ENCODE measurements around the gene GSE1.

Gene GSE1

DNA sequence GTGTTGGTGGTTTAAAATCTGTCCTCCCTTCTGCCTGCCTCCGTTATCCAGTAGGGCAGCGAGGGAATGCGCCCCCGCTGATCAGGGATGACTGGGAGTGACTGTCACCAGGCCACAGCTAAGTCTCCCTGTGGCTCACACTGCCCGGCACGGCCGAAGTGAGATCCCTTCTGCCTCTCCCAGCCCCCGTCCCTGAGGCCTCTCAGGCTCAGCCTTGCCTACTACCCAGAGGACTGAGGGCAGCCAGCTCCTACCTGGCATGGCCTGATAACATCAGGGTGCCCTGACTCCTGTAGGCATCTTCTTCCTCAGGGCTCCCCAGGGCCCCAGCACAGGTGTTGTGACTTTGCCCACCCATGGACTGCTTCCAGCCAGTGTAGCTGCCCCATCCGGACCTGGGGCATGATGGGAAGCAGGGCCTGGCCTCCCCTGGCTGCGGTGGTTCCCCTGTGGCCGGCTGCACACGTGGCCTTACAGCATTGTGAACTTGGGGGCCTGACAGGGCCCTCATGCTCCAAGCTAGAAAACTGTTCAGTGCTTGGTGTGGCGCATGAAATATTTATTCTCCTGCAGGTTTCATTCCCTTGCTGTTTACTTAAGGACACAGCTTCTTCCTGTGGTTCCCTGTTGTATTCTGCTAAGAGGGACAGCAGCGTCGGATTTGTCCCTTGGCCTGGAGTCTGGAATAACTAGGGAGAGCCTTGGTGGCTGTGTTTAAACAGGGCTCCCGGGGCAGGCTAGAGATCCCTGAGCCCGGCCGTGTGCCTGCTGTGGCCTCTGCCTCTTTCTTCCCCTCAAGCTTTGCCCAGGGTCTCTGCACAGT, 45.6 kb downstream of the GSE1 start:
- no peak overlapping the region for H3K27ac ChIP-seq (ENCODE audit: extremely low read depth, low read depth, low read length)
- ChIA-PET CTCF (interaction anchor here (0.5 to 3.5 kb wide), 21 partner anchors 9 to 522 kb away, joined by 3 to 34 read pairs (median 6); no protein-coding TSS in a partner anchor), POLR2A (interaction anchor here (0.9 kb wide), 1 partner anchor 19 kb away, joined by 3 read pairs; no protein-coding TSS in a partner anchor)
- no peaks in the 10 kb centered on the region for H3K9me3 ChIP-seq (ENCODE audit: control insufficient read depth, insufficient read depth, low read depth, low read length)
- no peak overlapping the region for H3K4me3 ChIP-seq (ENCODE audit: low read depth, low read length)
- TF ChIP-seq ZNF548 (tag by site-specific recombination; IDR thresholded peaks at IDR 0.05) (no peak), ZNF707 (tag by site-specific recombination; IDR thresholded peaks at IDR 0.05) (no peak), ZFP3 (tag by site-specific recombination; IDR thresholded peaks at IDR 0.05; ENCODE audit: low read depth) (no peak), ZNF169 (tag by site-specific recombination; IDR thresholded peaks at IDR 0.05) (no peak), FEZF1 (tag by site-specific recombination; IDR thresholded peaks at IDR 0.05) (no peak), SETDB1 (IDR thresholded peaks at IDR 0.05; ENCODE audit: insufficient read length, low read length) (no peak), YY1 (tag by site-specific recombination; IDR thresholded peaks at IDR 0.05) (no peak), ZNF501 (tag by site-specific recombination; IDR thresholded peaks at IDR 0.05) (no peak), GLI2 (tag by site-specific recombination; IDR thresholded peaks at IDR 0.05; ENCODE audit: borderline replicate concordance, low read depth) (no peak), ZNF324 (tag by site-specific recombination; IDR thresholded peaks at IDR 0.05) (no peak), ZNF785 (tag by site-specific recombination; IDR thresholded peaks at IDR 0.05) (no peak), ZNF132 (tag by site-specific recombination; IDR thresholded peaks at IDR 0.05; ENCODE audit: borderline replicate concordance) (no peak), ZNF335 (tag by site-specific recombination; conservative IDR thresholded peaks at IDR 0.05) (no peak), HOXD13 (CRISPR knock-in tag; IDR thresholded peaks at IDR 0.05; ENCODE audit: borderline replicate concordance) (no peak), ZNF843 (tag by site-specific recombination; IDR thresholded peaks at IDR 0.05) (no peak), ZNF529 (tag by site-specific recombination; IDR thresholded peaks at IDR 0.05; ENCODE audit: insufficient replicate concordance) (no peak)
- TF ChIP-seq, protein P1, sequence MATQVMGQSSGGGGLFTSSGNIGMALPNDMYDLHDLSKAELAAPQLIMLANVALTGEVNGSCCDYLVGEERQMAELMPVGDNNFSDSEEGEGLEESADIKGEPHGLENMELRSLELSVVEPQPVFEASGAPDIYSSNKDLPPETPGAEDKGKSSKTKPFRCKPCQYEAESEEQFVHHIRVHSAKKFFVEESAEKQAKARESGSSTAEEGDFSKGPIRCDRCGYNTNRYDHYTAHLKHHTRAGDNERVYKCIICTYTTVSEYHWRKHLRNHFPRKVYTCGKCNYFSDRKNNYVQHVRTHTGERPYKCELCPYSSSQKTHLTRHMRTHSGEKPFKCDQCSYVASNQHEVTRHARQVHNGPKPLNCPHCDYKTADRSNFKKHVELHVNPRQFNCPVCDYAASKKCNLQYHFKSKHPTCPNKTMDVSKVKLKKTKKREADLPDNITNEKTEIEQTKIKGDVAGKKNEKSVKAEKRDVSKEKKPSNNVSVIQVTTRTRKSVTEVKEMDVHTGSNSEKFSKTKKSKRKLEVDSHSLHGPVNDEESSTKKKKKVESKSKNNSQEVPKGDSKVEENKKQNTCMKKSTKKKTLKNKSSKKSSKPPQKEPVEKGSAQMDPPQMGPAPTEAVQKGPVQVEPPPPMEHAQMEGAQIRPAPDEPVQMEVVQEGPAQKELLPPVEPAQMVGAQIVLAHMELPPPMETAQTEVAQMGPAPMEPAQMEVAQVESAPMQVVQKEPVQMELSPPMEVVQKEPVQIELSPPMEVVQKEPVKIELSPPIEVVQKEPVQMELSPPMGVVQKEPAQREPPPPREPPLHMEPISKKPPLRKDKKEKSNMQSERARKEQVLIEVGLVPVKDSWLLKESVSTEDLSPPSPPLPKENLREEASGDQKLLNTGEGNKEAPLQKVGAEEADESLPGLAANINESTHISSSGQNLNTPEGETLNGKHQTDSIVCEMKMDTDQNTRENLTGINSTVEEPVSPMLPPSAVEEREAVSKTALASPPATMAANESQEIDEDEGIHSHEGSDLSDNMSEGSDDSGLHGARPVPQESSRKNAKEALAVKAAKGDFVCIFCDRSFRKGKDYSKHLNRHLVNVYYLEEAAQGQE (tag by site-specific recombination; IDR thresholded peaks at IDR 0.05): no peak
- TF ChIP-seq, protein P2, sequence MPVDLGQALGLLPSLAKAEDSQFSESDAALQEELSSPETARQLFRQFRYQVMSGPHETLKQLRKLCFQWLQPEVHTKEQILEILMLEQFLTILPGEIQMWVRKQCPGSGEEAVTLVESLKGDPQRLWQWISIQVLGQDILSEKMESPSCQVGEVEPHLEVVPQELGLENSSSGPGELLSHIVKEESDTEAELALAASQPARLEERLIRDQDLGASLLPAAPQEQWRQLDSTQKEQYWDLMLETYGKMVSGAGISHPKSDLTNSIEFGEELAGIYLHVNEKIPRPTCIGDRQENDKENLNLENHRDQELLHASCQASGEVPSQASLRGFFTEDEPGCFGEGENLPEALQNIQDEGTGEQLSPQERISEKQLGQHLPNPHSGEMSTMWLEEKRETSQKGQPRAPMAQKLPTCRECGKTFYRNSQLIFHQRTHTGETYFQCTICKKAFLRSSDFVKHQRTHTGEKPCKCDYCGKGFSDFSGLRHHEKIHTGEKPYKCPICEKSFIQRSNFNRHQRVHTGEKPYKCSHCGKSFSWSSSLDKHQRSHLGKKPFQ (tag by site-specific recombination; IDR thresholded peaks at IDR 0.05): no peak
- no peaks in the 10 kb centered on the region for H3K4me1 ChIP-seq (ENCODE audit: control insufficient read depth, insufficient read depth, low read length)
- H3K36me3 ChIP-seq (ENCODE audit: control insufficient read depth in 2 of 2, insufficient read depth in 1 of 2, low read length in 2 of 2): peaks cover 0 to 98% of the 10 kb centered on the region in 2 experiments; a peak in 2 of 3 replicates

DNA sequence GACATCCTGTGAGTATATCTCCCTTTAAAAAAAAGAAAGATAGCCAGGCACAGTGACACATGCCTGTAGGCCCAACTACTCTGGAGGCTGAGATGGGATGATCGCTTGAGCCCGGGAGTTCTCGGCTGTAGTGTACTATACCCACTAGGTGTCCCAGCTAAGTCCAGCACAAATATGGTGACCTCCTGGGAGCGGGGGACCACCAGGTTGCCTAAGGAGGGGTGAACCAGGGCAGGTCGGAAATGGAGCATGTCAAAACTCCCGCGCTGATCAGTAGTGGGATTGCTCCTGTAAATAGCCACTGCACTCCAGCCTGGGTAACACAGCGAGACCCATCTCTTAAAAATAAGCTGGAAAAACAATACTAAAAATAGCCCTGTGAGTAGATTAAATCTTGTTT, 46.2 kb downstream of the GSE1 start:
- Histone ChIP-seq H3K27ac (ENCODE audit: extremely low read depth, low read depth, low read length) (no peak overlapping the region), H3K4me3 (ENCODE audit: low read depth, low read length) (no peak overlapping the region), H3K4me1 (ENCODE audit: control insufficient read depth, insufficient read depth, low read length) (no peaks in the 10 kb centered on the region), H3K9me3 (ENCODE audit: control insufficient read depth, insufficient read depth, low read depth, low read length) (no peaks in the 10 kb centered on the region), H3K36me3 (ENCODE audit: control insufficient read depth in 2 of 2, insufficient read depth in 1 of 2, low read length in 2 of 2) (peaks cover 0 to 98% of the 10 kb centered on the region in 2 experiments; a peak in 2 of 3 replicates)
- ChIA-PET CTCF (interaction anchor here (0.5 to 3.5 kb wide), 21 partner anchors 9 to 523 kb away, joined by 3 to 34 read pairs (median 5); no protein-coding TSS in a partner anchor), POLR2A (no interaction called here)
- TF ChIP-seq ZNF48 (tag by site-specific recombination; IDR thresholded peaks at IDR 0.05) (no peak), GLIS2 (tag by site-specific recombination; IDR thresholded peaks at IDR 0.05) (no peak), KLF16 (tag by site-specific recombination; IDR thresholded peaks at IDR 0.05) (no peak), ZNF350 (tag by site-specific recombination; IDR thresholded peaks at IDR 0.05) (no peak), ZNF473 (tag by site-specific recombination; IDR thresholded peaks at IDR 0.05) (no peak), ZNF112 (tag by site-specific recombination; IDR thresholded peaks at IDR 0.05) (no peak)
- TF ChIP-seq, protein P3, sequence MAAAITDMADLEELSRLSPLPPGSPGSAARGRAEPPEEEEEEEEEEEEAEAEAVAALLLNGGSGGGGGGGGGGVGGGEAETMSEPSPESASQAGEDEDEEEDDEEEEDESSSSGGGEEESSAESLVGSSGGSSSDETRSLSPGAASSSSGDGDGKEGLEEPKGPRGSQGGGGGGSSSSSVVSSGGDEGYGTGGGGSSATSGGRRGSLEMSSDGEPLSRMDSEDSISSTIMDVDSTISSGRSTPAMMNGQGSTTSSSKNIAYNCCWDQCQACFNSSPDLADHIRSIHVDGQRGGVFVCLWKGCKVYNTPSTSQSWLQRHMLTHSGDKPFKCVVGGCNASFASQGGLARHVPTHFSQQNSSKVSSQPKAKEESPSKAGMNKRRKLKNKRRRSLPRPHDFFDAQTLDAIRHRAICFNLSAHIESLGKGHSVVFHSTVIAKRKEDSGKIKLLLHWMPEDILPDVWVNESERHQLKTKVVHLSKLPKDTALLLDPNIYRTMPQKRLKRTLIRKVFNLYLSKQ (tag by site-specific recombination; IDR thresholded peaks at IDR 0.05; ENCODE audit: borderline replicate concordance): no peak
- TF ChIP-seq, protein P2 (tag by site-specific recombination; IDR thresholded peaks at IDR 0.05): no peak
